GM12878 (cell line): Measurements from ENCODE around the gene GBX1. TPM values are rescaled to one million over a fixed set of nuclear protein-coding genes. Genes with fewer than 3 reads are reported as not detected.

ENCODE experiments used
- ATAC-seq: fragments of 200-7000 bp; cut with Tn5 transposase; 3 replicates; pipeline ENCODE4 v1.9.1; 2020; ENCODE audit warnings: mild to moderate bottlenecking, moderate library complexity
- BruUV-seq: library from RNA; stranded (reverse); fragments of 400-500 nt; replicated peaks from 2 replicates; lab custom pipeline; 2021; lab: Mats Ljungman, UMichigan
- CTCF ChIA-PET: fragments of 300-600 bp; sonication (Branson Sonifier 250); formaldehyde crosslinking; extraction: SDS; loops from one replicate; lab custom pipeline; 2021; ENCODE audit warnings: inconsistent platforms; lab: Yijun Ruan, JAX
- POLR2A ChIA-PET: fragments of 350-600 bp; formaldehyde crosslinking; extraction: SDS; loops from one replicate; lab custom pipeline; 2021; ENCODE audit warnings: inconsistent platforms; lab: Charles Lee
- RAD21 ChIA-PET: fragments of 300-600 bp; sonication (Branson Sonifier 250); formaldehyde crosslinking; loops from one replicate; lab custom pipeline; 2023; ENCODE audit warnings: antibody characterized with exemption; ENCODE audit not compliant: unreplicated experiment; lab: Charles Lee
- SMC1A ChIA-PET: fragments of 300-600 bp; sonication (Branson Sonifier 250); formaldehyde crosslinking; loops from one replicate; lab custom pipeline; 2023; ENCODE audit not compliant: unreplicated experiment, uncharacterized antibody; lab: Charles Lee
- DNase-seq: peaks from one replicate; pipeline ENCODE4 v3.0.0-alpha.2; 2011; ENCODE audit warnings: low read depth, low spot score
- FAIRE-seq: peaks from 3 replicates; lab custom pipeline; 2011; peaks lifted over from hg19 to GRCh38; lab: Jason Lieb, UNC
- H2AFZ ChIP-seq: 2 replicates; pipeline ENCODE4 v1.6.0; 2011; ENCODE audit warnings: low read depth, low read length, control low read depth; ENCODE audit not compliant: control insufficient read depth
- H3K27ac ChIP-seq: 2 replicates; pipeline ENCODE4 v1.5.1; 2011; ENCODE audit warnings: control low read depth; ENCODE audit not compliant: control insufficient read depth, insufficient read depth
- H3K27me3 ChIP-seq, 2 experiments: replicated peaks in 1 of 2; 2 replicates each; pipeline versions ENCODE4 v1.6.0 to v1.6.1; 2011; ENCODE audit warnings: low read length in 1 of 2; ENCODE audit not compliant: control insufficient read depth in 2 of 2, insufficient read depth in 2 of 2
- H3K36me3 ChIP-seq, 2 experiments: 2 replicates each; pipeline ENCODE4 v1.5.1; 2011; ENCODE audit warnings: low read length in 1 of 2; ENCODE audit not compliant: control insufficient read depth in 2 of 2, insufficient read depth in 2 of 2
- H3K4me1 ChIP-seq: 2 replicates; pipeline ENCODE4 v1.6.1; 2011; ENCODE audit warnings: mild to moderate bottlenecking, low read length, moderate library complexity, mixed read lengths; ENCODE audit not compliant: control insufficient read depth, insufficient read depth
- H3K4me2 ChIP-seq: 2 replicates; pipeline ENCODE4 v1.6.0; 2011; ENCODE audit warnings: control low read depth; ENCODE audit not compliant: control insufficient read depth, insufficient read depth
- H3K4me3 ChIP-seq: fragments of 200-600 bp; sonication (generic); 2 replicates; pipeline ENCODE4 v1.5.1; 2016
- H3K79me2 ChIP-seq: 2 replicates; pipeline ENCODE4 v1.6.0; 2011; ENCODE audit warnings: low read length; ENCODE audit not compliant: control insufficient read depth, insufficient read depth
- H3K9ac ChIP-seq: 2 replicates; pipeline ENCODE4 v1.8.0; 2011; ENCODE audit warnings: low read length, control low read depth, mixed read lengths; ENCODE audit not compliant: control insufficient read depth, insufficient read depth
- H3K9me3 ChIP-seq: replicated peaks from 3 replicates; pipeline ENCODE4 v1.5.1; 2011; ENCODE audit warnings: mild to moderate bottlenecking, low read length; ENCODE audit not compliant: control insufficient read depth, insufficient read depth
- H4K20me1 ChIP-seq: 2 replicates; pipeline ENCODE4 v1.6.0; 2011; ENCODE audit not compliant: control insufficient read depth, insufficient read depth
- ATF3 ChIP-seq: IDR thresholded peaks from 2 replicates; pipeline ENCODE4 v1.6.1; 2011; ENCODE audit warnings: low read depth, mild to moderate bottlenecking, low read length, moderate library complexity, borderline replicate concordance; ENCODE audit errors: extremely low read depth
- CBFB ChIP-seq: IDR thresholded peaks from 2 replicates; pipeline ENCODE4 v1.6.1; 2016; ENCODE audit warnings: antibody characterized with exemption, low read depth
- CBX3 ChIP-seq: fragments of 200-600 bp; sonication (generic); IDR thresholded peaks from 2 replicates; pipeline ENCODE4 v1.6.1; 2016; ENCODE audit warnings: low read depth, borderline replicate concordance
- FOXM1 ChIP-seq: IDR thresholded peaks from 2 replicates; pipeline ENCODE4 v1.6.1; 2012; ENCODE audit warnings: low read depth, mild to moderate bottlenecking, inconsistent platforms, low read length, moderate library complexity
- GATAD2B ChIP-seq: fragments of 450-650 bp; conservative IDR thresholded peaks from 2 replicates; pipeline ENCODE4 v1.6.1; 2017; ENCODE audit warnings: low read depth, mild to moderate bottlenecking, moderate library complexity
- IRF4 ChIP-seq: IDR thresholded peaks from 2 replicates; pipeline ENCODE4 v1.6.1; 2011; ENCODE audit warnings: low read depth, low read length
- JUNB ChIP-seq: IDR thresholded peaks from 2 replicates; pipeline ENCODE4 v1.6.1; 2016; ENCODE audit warnings: antibody characterized with exemption, mild to moderate bottlenecking
- MTA2 ChIP-seq: fragments of 450-650 bp; IDR thresholded peaks from 2 replicates; pipeline ENCODE4 v1.6.1; 2016; ENCODE audit warnings: low read depth, mild to moderate bottlenecking, moderate library complexity
- SMAD1 ChIP-seq: fragments of 450-650 bp; IDR thresholded peaks from 2 replicates; pipeline ENCODE4 v1.6.1; 2018; ENCODE audit warnings: mild to moderate bottlenecking, low read depth; ENCODE audit not compliant: partially characterized antibody
- SRF ChIP-seq, 2 experiments: IDR thresholded peaks; 2 replicates each; pipeline ENCODE4 v1.6.1; 2011; ENCODE audit warnings: low read depth in 2 of 2, low read length in 2 of 2, mild to moderate bottlenecking in 1 of 2, moderate library complexity in 1 of 2
- TAF1 ChIP-seq: IDR thresholded peaks from 2 replicates; pipeline ENCODE4 v1.6.1; 2011; ENCODE audit warnings: mild to moderate bottlenecking, low read depth, low read length, borderline replicate concordance
- ZBED1 ChIP-seq: IDR thresholded peaks from 2 replicates; pipeline ENCODE4 v1.6.1; 2016; ENCODE audit warnings: borderline replicate concordance
- ZNF24 ChIP-seq: fragments of 450-650 bp; IDR thresholded peaks from 2 replicates; pipeline ENCODE4 v1.6.1; 2017; ENCODE audit warnings: antibody characterized with exemption, mild to moderate bottlenecking
- WGBS: methylation state at CpG from one replicate; pipeline ENCODE4 v1.1.6; 2016; ENCODE audit warnings: low lambda C conversion rate; ENCODE audit not compliant: insufficient replicate concordance, insufficient coverage; ENCODE audit errors: missing lambda C conversion rate; 5-methylcytosine and 5-hydroxymethylcytosine counted together
- in situ Hi-C: fragments of 300-500 bp; cut with MboI; formaldehyde crosslinking; loops from 9 replicates; pipeline ENCODE4 v1.14.3; 2018; ENCODE audit warnings: mixed read lengths
- intact Hi-C: fragments of 100-400 bp; cut with micrococcal nuclease; formaldehyde crosslinking; loops from one replicate; pipeline ENCODE4 v1.14.2; 2022; ENCODE audit not compliant: unreplicated experiment
- polyA plus RNA-seq, 11 experiments: library from polyadenylated mRNA; depleted of rRNA in 4 of 11; unstranded in 6 of 11; stranded (reverse) in 5 of 11; fragments of >200 nt; fragmentation: Nextera tagmentation in 4 of 11; fragmentation: Illumina TruSeq in 1 of 11; extraction: Ambion mirVana in 4 of 11; extraction: Trizol in 1 of 11; gene quantifications; 1 replicate in 1 of 11; 2 replicates in 10 of 11; pipeline versions ENCODE4 v1.2.1 to v1.2.3, GENCODE V29; 2011 to 2016; ENCODE audit warnings: inconsistent platforms in 2 of 11, missing spikeins in 2 of 11, low read depth in 1 of 11
- total RNA-seq, 4 experiments: library from RNA; depleted of rRNA in 3 of 4; stranded (reverse); fragments of >200 nt in 3 of 4; fragmentation: Illumina TruSeq in 1 of 4; extraction: Trizol in 1 of 4; gene quantifications; 2 replicates each; pipeline versions ENCODE4 v1.2.1 to v1.2.3, GENCODE V29; 2013 to 2021
- TF ChIP-seq, protein P1 (sequence below): fragments of 450-650 bp; formaldehyde crosslinking; IDR thresholded peaks from 2 replicates; pipeline ENCODE4 v1.5.0; 2022; ENCODE audit warnings: mild to moderate bottlenecking, missing genetic modification characterization

GBX1 gene
- total and polyA plus RNA-seq, 10 of the 15 experiments (the other 5 are each of a cell fraction or from before 2014, with no cell fraction given), result not detected

GRCh38 chr7:151138153-151138851 lies 29.2 kb downstream of the GBX1 start (continued):
- TF ChIP-seq CBX3, result no peak
- no peak for TF ChIP-seq IRF4
- no peak for TF ChIP-seq FOXM1
- TF ChIP-seq, protein P1, sequence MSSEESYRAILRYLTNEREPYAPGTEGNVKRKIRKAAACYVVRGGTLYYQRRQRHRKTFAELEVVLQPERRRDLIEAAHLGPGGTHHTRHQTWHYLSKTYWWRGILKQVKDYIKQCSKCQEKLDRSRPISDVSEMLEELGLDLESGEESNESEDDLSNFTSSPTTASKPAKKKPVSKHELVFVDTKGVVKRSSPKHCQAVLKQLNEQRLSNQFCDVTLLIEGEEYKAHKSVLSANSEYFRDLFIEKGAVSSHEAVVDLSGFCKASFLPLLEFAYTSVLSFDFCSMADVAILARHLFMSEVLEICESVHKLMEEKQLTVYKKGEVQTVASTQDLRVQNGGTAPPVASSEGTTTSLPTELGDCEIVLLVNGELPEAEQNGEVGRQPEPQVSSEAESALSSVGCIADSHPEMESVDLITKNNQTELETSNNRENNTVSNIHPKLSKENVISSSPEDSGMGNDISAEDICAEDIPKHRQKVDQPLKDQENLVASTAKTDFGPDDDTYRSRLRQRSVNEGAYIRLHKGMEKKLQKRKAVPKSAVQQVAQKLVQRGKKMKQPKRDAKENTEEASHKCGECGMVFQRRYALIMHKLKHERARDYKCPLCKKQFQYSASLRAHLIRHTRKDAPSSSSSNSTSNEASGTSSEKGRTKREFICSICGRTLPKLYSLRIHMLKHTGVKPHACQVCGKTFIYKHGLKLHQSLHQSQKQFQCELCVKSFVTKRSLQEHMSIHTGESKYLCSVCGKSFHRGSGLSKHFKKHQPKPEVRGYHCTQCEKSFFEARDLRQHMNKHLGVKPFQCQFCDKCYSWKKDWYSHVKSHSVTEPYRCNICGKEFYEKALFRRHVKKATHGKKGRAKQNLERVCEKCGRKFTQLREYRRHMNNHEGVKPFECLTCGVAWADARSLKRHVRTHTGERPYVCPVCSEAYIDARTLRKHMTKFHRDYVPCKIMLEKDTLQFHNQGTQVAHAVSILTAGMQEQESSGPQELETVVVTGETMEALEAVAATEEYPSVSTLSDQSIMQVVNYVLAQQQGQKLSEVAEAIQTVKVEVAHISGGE (CRISPR knock-in tag), result no peak

- no TSS peak for BruUV-seq
- ChIA-PET CTCF (no interaction called here), POLR2A (interaction anchor here (0.6 kb wide), 1 partner anchor 1848 kb away, joined by 4 read pairs; no protein-coding TSS in a partner anchor), RAD21 (no interaction called here), SMC1A (no interaction called here)
- no peak overlapping the region for H3K4me3 ChIP-seq
- no peaks in the 10 kb centered on the region for H3K79me2 ChIP-seq
- no peak overlapping the region for H3K27ac ChIP-seq
- in situ Hi-C loops, result no loop called here
- H4K20me1 ChIP-seq, result no peaks in the 10 kb centered on the region
- ATAC-seq (no peak), DNase-seq (no peak), FAIRE-seq (no peak)
- H3K27me3 ChIP-seq, result no peaks in the 10 kb centered on the region
- WGBS, result 94% methylated on average over 9 of the region's 11 CpGs
- no peak for TF ChIP-seq ZBED1
- TF ChIP-seq SMAD1, result no peak
- no peak for TF ChIP-seq CBFB
- TF ChIP-seq MTA2, result no peak
- no peak for TF ChIP-seq TAF1
- TF ChIP-seq GATAD2B, result no peak
- TF ChIP-seq SRF (IDR thresholded peaks at IDR 0.05; ENCODE audit: low read depth in 2 of 2, low read length in 2 of 2), result no peak
- TF ChIP-seq JUNB, result no peak
- TF ChIP-seq ZNF24, result no peak
- no peak for TF ChIP-seq ATF3
- no peaks in the 10 kb centered on the region for H3K9me3 ChIP-seq
- no peaks in the 10 kb centered on the region for H3K4me1 ChIP-seq
- peaks cover 3 to 6% of the 10 kb centered on the region in 2 experiments; a peak in 2 of 4 replicates for H3K36me3 ChIP-seq
- no peak overlapping the region for H2AFZ ChIP-seq
- H3K4me2 ChIP-seq, result no peak overlapping the region
- H3K9ac ChIP-seq, result no peak overlapping the region
- intact Hi-C loops, result no loop called here
Observed at GRCh38 chr7:151137791-151138152, 29.7 kb downstream of the GBX1 start.
